ENCODE results near the gene UBE2J2.
A peak's percentile ranks its signal among the peaks of the same experiment; 100 is the strongest.

UBE2J2 gene

GRCh38 chr1:1295154-1295923, 21.7 kb upstream of the UBE2J2 start:
- no peak for DNase-seq

GRCh38 chr1:1294250-1294890, 20.7 kb upstream of the UBE2J2 start:
- DNase-seq, result no peak

GRCh38 chr1:1293263-1294249, 19.9 kb upstream of the UBE2J2 start:
- DNase-seq, result no peak

- no peak for DNase-seq
These were observed 19.2 kb upstream of the UBE2J2 start for GRCh38 chr1:1292851-1293250.

GRCh38 chr1:1292442-1292779, 18.8 kb upstream of the UBE2J2 start:
- no peak for DNase-seq

GRCh38 chr1:1291548-1292441, 18.1 kb upstream of the UBE2J2 start:
- DNase-seq, result peak; percentile 28

- no peak for DNase-seq
These were observed 17.4 kb upstream of the UBE2J2 start for GRCh38 chr1:1291023-1291528.

GRCh38 chr1:1290238-1290731, 16.6 kb upstream of the UBE2J2 start:
- no peak for DNase-seq

GRCh38 chr1:1287288-1288110, 13.8 kb upstream of the UBE2J2 start:
- DNase-seq, result no peak

- no peak for DNase-seq
These were observed 12.9 kb upstream of the UBE2J2 start for GRCh38 chr1:1286313-1287261.

GRCh38 chr1:1285611-1286311, 12.1 kb upstream of the UBE2J2 start:
- no peak for DNase-seq

- DNase-seq, result no peak
These were observed 11.5 kb upstream of the UBE2J2 start for GRCh38 chr1:1285102-1285571.

GRCh38 chr1:1284221-1285101, 10.8 kb upstream of the UBE2J2 start:
- no peak for DNase-seq

GRCh38 chr1:1283821-1284220, 10.2 kb upstream of the UBE2J2 start:
- DNase-seq, result no peak

- no peak for DNase-seq
These were observed 9.3 kb upstream of the UBE2J2 start for GRCh38 chr1:1282998-1283397.

- DNase-seq, result no peak
These were observed 8.1 kb upstream of the UBE2J2 start for GRCh38 chr1:1281533-1282321.
